Measurements from ENCODE around the gene PRKCQ.

GRCh38 chr10:6383096-6383812 lies 196.8 kb downstream of the PRKCQ start:
- TF ChIP-seq POLR2A (IDR thresholded peaks at IDR 0.05) = no peak
- no peak for TF ChIP-seq CTCF (IDR thresholded peaks at IDR 0.05)

Measured in Peyer's patch (tissue), 4 donors.